Parathyroid adenoma (tissue), 2 donors: Measurements from ENCODE around the gene CHST15.
"Not testable (repeated sequence)": the region's sequence is repeated elsewhere in the genome, so short reads cannot be mapped to it uniquely, and the experiment has no call there.

Experiments used
- H2AFZ ChIP-seq: fragments of 300-600 bp; sonication (generic); one replicate; pipeline ENCODE4 v1.7.0; 2017; ENCODE audit warnings: antibody characterized with exemption, mild to moderate bottlenecking
- H3K27ac ChIP-seq: fragments of 300-600 bp; sonication (generic); one replicate; pipeline ENCODE4 v1.7.0; 2017
- H3K27me3 ChIP-seq: fragments of 300-600 bp; sonication (generic); one replicate; pipeline ENCODE4 v1.7.0; 2017; ENCODE audit warnings: low read length; ENCODE audit not compliant: control insufficient read depth, insufficient read depth
- H3K36me3 ChIP-seq: fragments of 300-600 bp; sonication (generic); one replicate; pipeline ENCODE4 v1.7.0; 2017; ENCODE audit warnings: low read length; ENCODE audit not compliant: control insufficient read depth, insufficient read depth
- H3K4me1 ChIP-seq: fragments of 300-600 bp; sonication (generic); one replicate; pipeline ENCODE4 v1.7.0; 2017; ENCODE audit warnings: control low read depth
- H3K4me2 ChIP-seq: fragments of 300-600 bp; sonication (generic); one replicate; pipeline ENCODE4 v1.7.0; 2017; ENCODE audit warnings: low read length
- H3K4me3 ChIP-seq: fragments of 300-600 bp; sonication (generic); one replicate; pipeline ENCODE4 v1.7.0; 2017; ENCODE audit warnings: low read depth, low read length
- H3K79me2 ChIP-seq: fragments of 300-600 bp; sonication (generic); one replicate; pipeline ENCODE4 v1.7.0; 2017; ENCODE audit warnings: control low read depth
- H3K9ac ChIP-seq: fragments of 300-600 bp; sonication (generic); one replicate; pipeline ENCODE4 v1.7.0; 2017; ENCODE audit warnings: mild to moderate bottlenecking
- H3K9me3 ChIP-seq: fragments of 300-600 bp; sonication (generic); one replicate; pipeline ENCODE4 v1.7.0; 2017; ENCODE audit warnings: low read length; ENCODE audit not compliant: control insufficient read depth
- CTCF ChIP-seq: fragments of 300-600 bp; sonication (generic); IDR thresholded peaks from one replicate; pipeline ENCODE4 v1.7.0; 2017; ENCODE audit warnings: antibody characterized with exemption, mild to moderate bottlenecking
- donor health status: primary hyperparathyroidism.

The CHST15 gene

GRCh38 chr10:124037286-124037685 is 56.1 kb downstream of the CHST15 start:
- H3K4me2 ChIP-seq = no peak overlapping the region
- no peak for TF ChIP-seq CTCF
- H3K9ac ChIP-seq = no peak overlapping the region
- no peaks in the 10 kb centered on the region for H3K9me3 ChIP-seq
- H3K27me3 ChIP-seq = no peaks in the 10 kb centered on the region
- no peak overlapping the region for H2AFZ ChIP-seq
- no peak overlapping the region for H3K4me3 ChIP-seq
- H3K27ac ChIP-seq = no peak overlapping the region
- no peaks in the 10 kb centered on the region for H3K36me3 ChIP-seq
- H3K79me2 ChIP-seq = no peaks in the 10 kb centered on the region
- H3K4me1 ChIP-seq = no peaks in the 10 kb centered on the region

GRCh38 chr10:124036746-124037145 is 56.7 kb downstream of the CHST15 start:
- Histone ChIP-seq H3K4me1 (no peaks in the 10 kb centered on the region), H3K36me3 (no peaks in the 10 kb centered on the region), H3K27ac (no peak overlapping the region), H2AFZ (no peak overlapping the region), H3K4me2 (no peak overlapping the region), H3K9me3 (no peaks in the 10 kb centered on the region), H3K9ac (no peak overlapping the region), H3K4me3 (no peak overlapping the region), H3K79me2 (no peaks in the 10 kb centered on the region), H3K27me3 (no peaks in the 10 kb centered on the region)
- TF ChIP-seq CTCF = no peak

- Histone ChIP-seq H3K79me2 (no peaks in the 10 kb centered on the region), H3K4me3 (no peak overlapping the region), H3K9ac (no peak overlapping the region), H3K27ac (no peak overlapping the region), H3K9me3 (no peaks in the 10 kb centered on the region), H3K27me3 (no peaks in the 10 kb centered on the region), H3K4me1 (no peaks in the 10 kb centered on the region), H3K36me3 (no peaks in the 10 kb centered on the region), H2AFZ (no peak overlapping the region), H3K4me2 (no peak overlapping the region)
- TF ChIP-seq CTCF = no peak
Measured at GRCh38 chr10:124035928-124036558, 57.4 kb downstream of the CHST15 start.

GRCh38 chr10:124035306-124035927 is 58.0 kb downstream of the CHST15 start:
- no peak overlapping the region for H2AFZ ChIP-seq
- H3K4me1 ChIP-seq = no peaks in the 10 kb centered on the region
- no peak overlapping the region for H3K4me3 ChIP-seq
- no peak overlapping the region for H3K27ac ChIP-seq
- no peak overlapping the region for H3K9ac ChIP-seq
- TF ChIP-seq CTCF = no peak
- no peaks in the 10 kb centered on the region for H3K79me2 ChIP-seq
- no peaks in the 10 kb centered on the region for H3K9me3 ChIP-seq
- no peaks in the 10 kb centered on the region for H3K36me3 ChIP-seq
- no peak overlapping the region for H3K4me2 ChIP-seq
- H3K27me3 ChIP-seq = no peaks in the 10 kb centered on the region

- H3K9me3 ChIP-seq, H3K9ac ChIP-seq, H3K4me2 ChIP-seq, H3K27ac ChIP-seq, H3K36me3 ChIP-seq, H3K27me3 ChIP-seq, H3K79me2 ChIP-seq, H2AFZ ChIP-seq, H3K4me1 ChIP-seq, H3K4me3 ChIP-seq: not testable (repeated sequence)
Measured at GRCh38 chr10:124034576-124035305, 58.7 kb downstream of the CHST15 start.
